Keratinocyte (primary cell): Measurements from ENCODE around the gene MRPS10.

Experiments used
- EZH2 ChIP-seq: IDR thresholded peaks from one replicate; pipeline ENCODE4 v1.6.1; 2012; ENCODE audit warnings: inconsistent platforms, mild to moderate bottlenecking, low read length, moderate library complexity
- TF ChIP-seq, protein P1 (sequence below), 3 experiments: IDR thresholded peaks in 1 of 3; conservative IDR thresholded peaks in 1 of 3; optimal IDR thresholded peaks in 1 of 3; 2 replicates in 2 of 3; 3 replicates in 1 of 3; pipeline versions ENCODE3 to v1.5.1; 2011; ENCODE audit warnings: low read length in 3 of 3, mild to moderate bottlenecking in 3 of 3, moderate library complexity in 2 of 3, control low read depth in 1 of 3, inconsistent platforms in 1 of 3; ENCODE audit not compliant: insufficient read depth in 2 of 3; ENCODE audit errors: extremely low read depth in 1 of 3

DNA sequence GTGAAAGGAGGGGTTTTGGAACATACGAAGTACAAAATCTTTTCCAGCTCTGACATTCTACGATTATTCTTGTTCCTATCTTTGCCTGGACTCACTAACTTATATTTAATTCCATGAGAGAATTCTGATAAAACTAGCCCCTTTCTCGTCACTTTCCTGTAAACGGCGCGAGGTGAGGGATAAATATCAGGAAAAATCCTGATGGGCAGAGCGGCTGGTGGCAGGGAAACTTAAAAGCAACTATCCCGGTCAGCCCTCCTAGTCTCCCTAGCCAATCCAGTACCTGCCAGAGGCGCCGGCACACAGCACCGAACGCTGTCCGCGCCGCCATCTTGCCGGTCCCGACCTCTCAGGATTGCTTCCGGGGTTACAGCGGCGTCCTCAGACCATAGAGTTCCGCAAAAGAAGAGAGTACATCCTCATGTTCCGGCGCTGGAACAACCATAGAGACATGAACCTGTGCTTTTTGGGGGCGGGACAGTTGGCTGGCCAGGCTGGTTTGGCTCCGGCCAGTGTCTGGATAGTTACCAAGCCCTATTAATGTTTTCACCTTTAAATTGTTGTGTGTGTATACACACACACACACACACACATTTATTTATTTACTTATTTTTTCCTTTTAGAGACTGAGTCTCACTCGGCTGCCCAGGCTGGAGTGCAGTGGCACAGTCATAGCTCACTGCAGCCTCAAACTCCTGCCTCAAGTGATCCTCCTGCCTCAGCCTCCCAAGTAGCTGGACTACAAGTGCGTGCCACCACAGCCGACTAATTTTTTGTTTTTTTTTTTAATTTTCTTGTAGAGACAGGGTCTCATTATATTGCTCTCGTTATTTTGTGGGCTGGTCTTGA, at the start of gene MRPS10:
- TF ChIP-seq, protein P1, sequence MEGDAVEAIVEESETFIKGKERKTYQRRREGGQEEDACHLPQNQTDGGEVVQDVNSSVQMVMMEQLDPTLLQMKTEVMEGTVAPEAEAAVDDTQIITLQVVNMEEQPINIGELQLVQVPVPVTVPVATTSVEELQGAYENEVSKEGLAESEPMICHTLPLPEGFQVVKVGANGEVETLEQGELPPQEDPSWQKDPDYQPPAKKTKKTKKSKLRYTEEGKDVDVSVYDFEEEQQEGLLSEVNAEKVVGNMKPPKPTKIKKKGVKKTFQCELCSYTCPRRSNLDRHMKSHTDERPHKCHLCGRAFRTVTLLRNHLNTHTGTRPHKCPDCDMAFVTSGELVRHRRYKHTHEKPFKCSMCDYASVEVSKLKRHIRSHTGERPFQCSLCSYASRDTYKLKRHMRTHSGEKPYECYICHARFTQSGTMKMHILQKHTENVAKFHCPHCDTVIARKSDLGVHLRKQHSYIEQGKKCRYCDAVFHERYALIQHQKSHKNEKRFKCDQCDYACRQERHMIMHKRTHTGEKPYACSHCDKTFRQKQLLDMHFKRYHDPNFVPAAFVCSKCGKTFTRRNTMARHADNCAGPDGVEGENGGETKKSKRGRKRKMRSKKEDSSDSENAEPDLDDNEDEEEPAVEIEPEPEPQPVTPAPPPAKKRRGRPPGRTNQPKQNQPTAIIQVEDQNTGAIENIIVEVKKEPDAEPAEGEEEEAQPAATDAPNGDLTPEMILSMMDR (optimal IDR thresholded peaks at IDR 0.05 in 1 of 3, IDR thresholded peaks at IDR 0.05 in 1 of 3, conservative IDR thresholded peaks at IDR 0.05 in 1 of 3; ENCODE audit: extremely low read depth in 1 of 3, insufficient read depth in 2 of 3, low read length in 3 of 3), result no peak
- no peak for TF ChIP-seq EZH2
